ENCODE measurements around the gene TGFBR3.

The TGFBR3 gene

DNA sequence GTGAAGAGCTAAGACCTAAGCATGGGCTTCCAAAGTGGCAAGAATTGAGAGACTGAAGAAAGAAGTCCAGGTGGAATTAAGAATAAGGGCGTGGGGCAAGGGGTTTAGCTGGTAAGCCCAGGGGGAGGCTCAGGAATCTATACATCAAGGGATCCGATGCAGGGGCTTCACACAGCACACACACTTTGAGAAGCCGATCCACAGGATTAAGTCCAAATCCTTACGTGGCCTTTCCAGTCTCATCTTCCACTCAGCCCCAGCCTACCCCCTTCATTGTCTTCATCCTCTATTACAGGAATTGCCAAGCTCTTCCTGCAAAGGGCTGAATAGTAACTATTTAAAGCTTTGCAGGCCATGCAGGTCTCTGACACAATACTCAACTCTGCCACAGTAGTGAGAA is 101.3 kb downstream of the TGFBR3 start:
- Histone ChIP-seq H3K36me3 (ENCODE audit: low read length) (no peaks in the 10 kb centered on the region), H3K79me2 (ENCODE audit: insufficient read depth, low read length) (no peaks in the 10 kb centered on the region), H3K27ac (ENCODE audit: low read depth, low read length) (no peak overlapping the region), H3K27me3 (ENCODE audit: low read length) (no peaks in the 10 kb centered on the region; the same call in 1 of the 2 replicates), H3K9me2 (replicated peaks; ENCODE audit: insufficient read depth, low read length) (no peaks in the 10 kb centered on the region), H3K9me3 (ENCODE audit: insufficient read depth, low read length) (no peaks in the 10 kb centered on the region), H3K4me3 (ENCODE audit: insufficient read depth, low read length, poor library complexity, severe bottlenecking) (no peak overlapping the region), H3F3A (ENCODE audit: insufficient read depth) (no peaks in the 10 kb centered on the region), H4K20me1 (ENCODE audit: low read depth, low read length) (no peaks in the 10 kb centered on the region), H3K4me2 (ENCODE audit: low read depth, low read length, poor library complexity, severe bottlenecking) (no peak overlapping the region), H3K9ac (ENCODE audit: low read length) (no peak overlapping the region), H2AFZ (ENCODE audit: low read depth, low read length, severe bottlenecking) (no peak overlapping the region)
- TF ChIP-seq EZH2phosphoT487 (conservative IDR thresholded peaks at IDR 0.05; ENCODE audit: low read length), result no peak
- TF ChIP-seq, protein P1, sequence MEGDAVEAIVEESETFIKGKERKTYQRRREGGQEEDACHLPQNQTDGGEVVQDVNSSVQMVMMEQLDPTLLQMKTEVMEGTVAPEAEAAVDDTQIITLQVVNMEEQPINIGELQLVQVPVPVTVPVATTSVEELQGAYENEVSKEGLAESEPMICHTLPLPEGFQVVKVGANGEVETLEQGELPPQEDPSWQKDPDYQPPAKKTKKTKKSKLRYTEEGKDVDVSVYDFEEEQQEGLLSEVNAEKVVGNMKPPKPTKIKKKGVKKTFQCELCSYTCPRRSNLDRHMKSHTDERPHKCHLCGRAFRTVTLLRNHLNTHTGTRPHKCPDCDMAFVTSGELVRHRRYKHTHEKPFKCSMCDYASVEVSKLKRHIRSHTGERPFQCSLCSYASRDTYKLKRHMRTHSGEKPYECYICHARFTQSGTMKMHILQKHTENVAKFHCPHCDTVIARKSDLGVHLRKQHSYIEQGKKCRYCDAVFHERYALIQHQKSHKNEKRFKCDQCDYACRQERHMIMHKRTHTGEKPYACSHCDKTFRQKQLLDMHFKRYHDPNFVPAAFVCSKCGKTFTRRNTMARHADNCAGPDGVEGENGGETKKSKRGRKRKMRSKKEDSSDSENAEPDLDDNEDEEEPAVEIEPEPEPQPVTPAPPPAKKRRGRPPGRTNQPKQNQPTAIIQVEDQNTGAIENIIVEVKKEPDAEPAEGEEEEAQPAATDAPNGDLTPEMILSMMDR (IDR thresholded peaks at IDR 0.05; ENCODE audit: insufficient read depth, low read length, poor library complexity, severe bottlenecking), result no peak

DNA sequence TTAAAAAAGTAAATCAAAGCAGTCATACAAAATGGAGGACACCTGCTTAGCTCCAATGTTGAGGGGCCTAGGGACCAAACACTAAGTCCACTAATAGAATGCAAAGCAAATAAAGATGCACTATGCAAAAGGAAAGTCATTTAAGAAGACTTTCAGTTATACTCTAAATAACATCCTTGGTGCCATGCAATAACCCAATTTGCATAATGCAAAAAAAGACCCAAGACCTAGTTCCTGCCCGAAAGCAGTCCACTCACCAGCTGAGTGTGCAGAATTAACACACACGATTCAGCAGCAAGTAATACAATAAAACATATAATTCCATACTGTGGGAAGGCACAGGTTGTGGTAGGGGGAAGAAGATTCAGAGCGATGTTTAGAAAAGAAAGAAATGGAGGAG is 101.8 kb downstream of the TGFBR3 start:
- no peaks in the 10 kb centered on the region for H3F3A ChIP-seq (ENCODE audit: insufficient read depth)
- H3K36me3 ChIP-seq (ENCODE audit: low read length), result no peaks in the 10 kb centered on the region
- H3K9ac ChIP-seq (ENCODE audit: low read length), result no peak overlapping the region
- H3K9me2 ChIP-seq (replicated peaks; ENCODE audit: insufficient read depth, low read length), result no peaks in the 10 kb centered on the region
- TF ChIP-seq, protein P1 (IDR thresholded peaks at IDR 0.05; ENCODE audit: insufficient read depth, low read length, poor library complexity, severe bottlenecking), result no peak
- TF ChIP-seq EZH2phosphoT487 (conservative IDR thresholded peaks at IDR 0.05; ENCODE audit: low read length), result no peak
- no peaks in the 10 kb centered on the region for H3K9me3 ChIP-seq (ENCODE audit: insufficient read depth, low read length)
- H3K4me3 ChIP-seq (ENCODE audit: insufficient read depth, low read length, poor library complexity, severe bottlenecking), result no peak overlapping the region
- no peaks in the 10 kb centered on the region for H4K20me1 ChIP-seq (ENCODE audit: low read depth, low read length)
- H3K27ac ChIP-seq (ENCODE audit: low read depth, low read length), result no peak overlapping the region
- no peak overlapping the region for H2AFZ ChIP-seq (ENCODE audit: low read depth, low read length, severe bottlenecking)
- no peaks in the 10 kb centered on the region; the same call in 1 of the 2 replicates for H3K27me3 ChIP-seq (ENCODE audit: low read length)
- no peaks in the 10 kb centered on the region for H3K79me2 ChIP-seq (ENCODE audit: insufficient read depth, low read length)
- H3K4me2 ChIP-seq (ENCODE audit: low read depth, low read length, poor library complexity, severe bottlenecking), result no peak overlapping the region

DNA sequence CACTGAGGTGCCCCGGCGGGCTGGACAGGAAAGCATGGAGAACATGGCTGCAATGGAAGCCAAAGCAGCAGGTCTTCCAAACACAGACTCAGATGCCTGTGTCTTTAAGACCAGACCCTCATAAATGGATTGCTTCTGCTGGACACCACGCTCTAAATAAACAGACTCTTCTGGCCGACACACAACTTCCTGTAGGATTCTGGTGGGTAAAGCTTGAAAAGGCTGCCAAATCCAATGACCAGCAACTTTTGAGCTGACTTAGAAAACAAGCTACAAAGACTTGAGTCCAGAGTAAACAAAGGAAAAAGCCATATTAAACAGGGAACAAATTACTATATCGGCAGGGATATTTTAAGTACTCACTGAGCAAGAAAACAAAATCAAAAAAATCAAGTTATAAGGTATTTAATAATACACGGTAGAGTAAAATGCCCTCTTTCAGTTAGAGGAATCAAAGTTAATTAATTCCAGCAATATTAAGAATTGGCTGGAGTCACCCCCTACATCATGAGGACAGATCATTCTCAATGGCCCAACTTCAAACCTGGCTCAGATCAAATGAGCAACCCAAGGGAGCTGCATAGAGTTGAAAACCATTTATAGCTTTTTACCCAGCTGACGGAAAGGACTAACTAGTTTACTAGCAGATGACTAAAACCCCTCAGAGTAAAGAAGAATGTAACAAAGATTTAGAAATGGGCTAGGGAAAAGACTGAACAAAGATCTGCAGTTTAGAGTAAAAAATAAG is 102.4 kb downstream of the TGFBR3 start:
- H2AFZ ChIP-seq (ENCODE audit: low read depth, low read length, severe bottlenecking), result no peak overlapping the region
- no peaks in the 10 kb centered on the region for H3K36me3 ChIP-seq (ENCODE audit: low read length)
- H3K4me3 ChIP-seq (ENCODE audit: insufficient read depth, low read length, poor library complexity, severe bottlenecking), result no peak overlapping the region
- no peaks in the 10 kb centered on the region for H3K9me3 ChIP-seq (ENCODE audit: insufficient read depth, low read length)
- no peak overlapping the region for H3K9ac ChIP-seq (ENCODE audit: low read length)
- H3K27ac ChIP-seq (ENCODE audit: low read depth, low read length), result no peak overlapping the region
- no peaks in the 10 kb centered on the region for H3K9me2 ChIP-seq (replicated peaks; ENCODE audit: insufficient read depth, low read length)
- H4K20me1 ChIP-seq (ENCODE audit: low read depth, low read length), result no peaks in the 10 kb centered on the region
- TF ChIP-seq EZH2phosphoT487 (conservative IDR thresholded peaks at IDR 0.05; ENCODE audit: low read length), result no peak
- TF ChIP-seq, protein P1 (IDR thresholded peaks at IDR 0.05; ENCODE audit: insufficient read depth, low read length, poor library complexity, severe bottlenecking), result no peak
- H3K27me3 ChIP-seq (ENCODE audit: low read length), result no peaks in the 10 kb centered on the region; the same call in 1 of the 2 replicates
- H3F3A ChIP-seq (ENCODE audit: insufficient read depth), result no peaks in the 10 kb centered on the region
- H3K4me2 ChIP-seq (ENCODE audit: low read depth, low read length, poor library complexity, severe bottlenecking), result no peak overlapping the region
- no peaks in the 10 kb centered on the region for H3K79me2 ChIP-seq (ENCODE audit: insufficient read depth, low read length)
